Heart left ventricle (tissue), 13 donors: ENCODE results near the gene MALL.
"Not testable (repeated sequence)": the region's sequence is repeated elsewhere in the genome, so short reads cannot be mapped to it uniquely, and the experiment has no call there.

Experiments
- POLR2A ChIP-seq, 2 donors: fragments of 450-650 bp; IDR thresholded peaks; one replicate each; pipeline ENCODE4 v1.6.1; 2017; ENCODE audit warnings: antibody characterized with exemption in 2 of 2, mild to moderate bottlenecking in 2 of 2, moderate library complexity in 2 of 2
- TF ChIP-seq, protein P1 (sequence below), 12 donors: fragments of 200-600 bp; sonication (generic) in 4 of 12; IDR thresholded peaks; one replicate each; pipeline versions ENCODE4 v1.5.0 to v1.8.0; 2018 to 2022; ENCODE audit warnings: antibody characterized with exemption in 12 of 12, mild to moderate bottlenecking in 5 of 12
- donor health status: ischemic (EF 13 %, LVEDD 7.1; RV severe dilation, severe dysfunction).
- donor health status: DM: no; HTN: yes; CAD: no.
- donor health status: DM: no; HTN: no; CAD: no.
- donor health status: ischemic (EF 25% LVEDD 6.9; RV normal size, moderate dysfunction).
- donor health status: ischemic (EF 25% LVEDD 5.7; RV mildly dilated, moderate dysfunction).
- donor health status: ischemic (EF 35%, LVEDD 5.7; RV mildly dilated, moderate dysfunction).
- donor health status: nonischemic (EF 11% LVEDD 7.7; RV severe dilation, severe dysfunction).
- donor health status: DM: yes; HTN: yes; CAD: no.
- donor health status: PGD.
- donor health status: ischemic (EF 29% LVEDD 5.4; RV normal size, mild dysfunction).
- donor health status: nonischemic (EF 23%, LVEDD 6.1; RV moderate dilation, normal function).

DNA sequence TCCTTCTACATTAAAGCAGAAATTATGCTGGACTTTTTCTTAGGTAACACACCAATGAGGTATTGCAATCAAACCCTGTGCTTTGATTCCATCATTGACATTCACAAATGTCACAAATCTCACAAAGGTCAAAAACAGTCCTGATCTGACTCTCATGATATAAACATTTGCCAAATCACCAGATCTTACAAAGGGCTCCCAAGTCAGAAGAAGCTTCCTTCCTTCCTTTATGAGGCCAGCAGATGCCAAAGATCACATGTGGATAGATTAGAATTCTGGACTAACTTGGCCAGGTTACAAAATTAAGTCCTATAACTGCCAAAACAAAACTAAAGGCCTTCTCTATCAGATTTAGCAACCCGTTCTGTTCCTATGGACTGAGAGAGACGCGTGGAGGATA is 53.3 kb downstream of the MALL start:
- TF ChIP-seq, protein P1, sequence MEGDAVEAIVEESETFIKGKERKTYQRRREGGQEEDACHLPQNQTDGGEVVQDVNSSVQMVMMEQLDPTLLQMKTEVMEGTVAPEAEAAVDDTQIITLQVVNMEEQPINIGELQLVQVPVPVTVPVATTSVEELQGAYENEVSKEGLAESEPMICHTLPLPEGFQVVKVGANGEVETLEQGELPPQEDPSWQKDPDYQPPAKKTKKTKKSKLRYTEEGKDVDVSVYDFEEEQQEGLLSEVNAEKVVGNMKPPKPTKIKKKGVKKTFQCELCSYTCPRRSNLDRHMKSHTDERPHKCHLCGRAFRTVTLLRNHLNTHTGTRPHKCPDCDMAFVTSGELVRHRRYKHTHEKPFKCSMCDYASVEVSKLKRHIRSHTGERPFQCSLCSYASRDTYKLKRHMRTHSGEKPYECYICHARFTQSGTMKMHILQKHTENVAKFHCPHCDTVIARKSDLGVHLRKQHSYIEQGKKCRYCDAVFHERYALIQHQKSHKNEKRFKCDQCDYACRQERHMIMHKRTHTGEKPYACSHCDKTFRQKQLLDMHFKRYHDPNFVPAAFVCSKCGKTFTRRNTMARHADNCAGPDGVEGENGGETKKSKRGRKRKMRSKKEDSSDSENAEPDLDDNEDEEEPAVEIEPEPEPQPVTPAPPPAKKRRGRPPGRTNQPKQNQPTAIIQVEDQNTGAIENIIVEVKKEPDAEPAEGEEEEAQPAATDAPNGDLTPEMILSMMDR (IDR thresholded peaks at IDR 0.05), result not testable (repeated sequence)
- not testable (repeated sequence) for TF ChIP-seq POLR2A (IDR thresholded peaks at IDR 0.05)
